ENCODE measurements around the gene IFI35. TPM values are rescaled to one million over a fixed set of nuclear protein-coding genes. Genes with fewer than 3 reads are reported as not detected.
"Not testable (repeated sequence)": the region's sequence is repeated elsewhere in the genome, so short reads cannot be mapped to it uniquely, and the experiment has no call there.

Gene IFI35
- 100 to 1,000 TPM; 127 to 130 (median 129) TPM for polyA plus RNA-seq

GRCh38 chr17:43006639-43007551 lies at the start of gene IFI35:
IFI35 (plus strand) TSS chr17:43006784; CDS start chr17:43006948, 164 bp downstream.
- H3K27ac Mint-ChIP-seq = peak within 1 kb of the TSS; percentile 94 to 100 (median 99)
- peak within 1 kb of the TSS; percentile 99 to 100 (median 100) for H3K4me3 Mint-ChIP-seq
- peaks cover 0 to 13% (median 4%) of the 10 kb centered on the region in 3 donors for H3K36me3 Mint-ChIP-seq
- peaks cover 16 to 26% of the 10 kb centered on the region in 2 donors for H3K4me1 Mint-ChIP-seq
- H3K9me3 Mint-ChIP-seq = no peaks in the 10 kb centered on the region
- DNase-seq = peak; percentile 79 to 82 (median 80)
- peaks cover 0 to 5% (median 0%) of the 10 kb centered on the region in 3 donors for H3K27me3 Mint-ChIP-seq (ENCODE audit: low read depth in 3 of 3)

DNA sequence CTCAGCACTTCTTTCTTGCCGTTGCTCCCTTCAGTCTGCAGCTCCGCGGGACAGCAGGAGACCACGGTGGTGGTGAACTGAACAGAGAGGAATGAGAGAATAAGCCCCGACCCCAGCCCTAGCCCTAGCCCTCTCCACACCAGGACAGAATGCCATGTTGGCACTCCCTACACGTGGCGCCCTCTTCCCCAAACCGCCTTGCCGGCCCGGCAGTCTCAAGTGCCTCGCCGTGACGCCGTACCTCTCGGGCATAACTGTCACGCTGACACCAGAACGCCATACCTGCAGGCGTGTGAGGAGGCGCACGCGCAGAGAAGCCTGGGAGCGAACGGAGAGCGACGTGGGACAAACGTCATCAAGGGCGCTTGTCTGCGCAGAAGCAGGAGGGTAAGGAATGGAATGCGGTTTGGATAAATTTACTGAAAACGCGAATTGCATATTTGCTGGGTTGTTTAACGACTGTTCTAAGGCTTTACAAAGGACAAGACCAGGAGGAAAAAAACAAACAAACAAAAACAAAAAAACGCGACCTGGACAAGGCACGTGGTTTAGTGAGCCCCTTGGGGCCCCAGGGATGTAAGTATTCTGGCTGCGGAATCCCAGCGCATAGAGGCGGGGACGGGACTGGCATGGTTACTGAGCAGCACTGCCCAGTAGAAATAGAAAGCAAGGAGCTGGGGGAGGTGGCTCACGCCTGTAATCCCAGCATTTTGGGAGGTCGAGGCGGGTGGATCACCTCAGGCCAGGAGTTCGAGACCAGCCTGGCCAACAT lies 42.2 kb upstream of the IFI35 start, which contains the start of gene AARSD1:
AARSD1 (minus strand) TSS at position 294 of the 772 bp plus-strand sequence; CDS start at position 280, 14 bp downstream.
- Mint-ChIP-seq H3K4me3 (peak within 1 kb of the TSS; percentile 92 to 97 (median 97)), H3K27me3 (ENCODE audit: low read depth in 3 of 3) (peaks cover 5 to 9% (median 8%) of the 10 kb centered on the region in 3 donors), H3K9me3 (no peaks in the 10 kb centered on the region), H3K4me1 (peaks cover 14 to 17% of the 10 kb centered on the region in 2 donors), H3K27ac (peak within 1 kb of the TSS; percentile 92 to 98 (median 96)), H3K36me3 (peaks cover 4 to 18% (median 9%) of the 10 kb centered on the region in 3 donors)
- DNase-seq = peak; percentile 85 to 88 (median 86)

DNA sequence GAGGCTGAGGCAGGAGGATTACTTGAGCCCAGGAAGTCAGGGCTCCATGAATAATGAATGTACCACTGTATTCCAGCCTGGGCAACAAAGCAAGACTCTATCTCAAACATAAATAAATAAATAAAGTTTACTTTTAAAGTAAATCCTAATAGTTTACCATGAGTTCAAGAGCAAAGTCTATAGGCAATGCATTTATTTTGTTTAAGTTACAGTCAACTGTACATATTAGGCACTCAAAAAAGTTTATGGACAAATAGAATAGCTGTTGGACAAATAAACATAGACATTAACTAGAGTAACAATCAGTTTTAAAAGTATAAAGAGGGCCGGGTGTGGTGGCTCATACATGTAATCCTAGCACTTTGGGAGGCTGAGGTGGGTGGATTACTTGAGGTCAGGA lies 38.7 kb upstream of the IFI35 start:
- H3K36me3 Mint-ChIP-seq = no peaks in the 10 kb centered on the region
- peaks cover 5 to 8% (median 7%) of the 10 kb centered on the region in 3 donors for H3K27me3 Mint-ChIP-seq (ENCODE audit: low read depth in 3 of 3)
- no peak for DNase-seq
- H3K27ac Mint-ChIP-seq = no peak overlapping the region
- peaks cover 14 to 17% of the 10 kb centered on the region in 2 donors for H3K4me1 Mint-ChIP-seq
- H3K4me3 Mint-ChIP-seq = no peak overlapping the region
- no peaks in the 10 kb centered on the region for H3K9me3 Mint-ChIP-seq

DNA sequence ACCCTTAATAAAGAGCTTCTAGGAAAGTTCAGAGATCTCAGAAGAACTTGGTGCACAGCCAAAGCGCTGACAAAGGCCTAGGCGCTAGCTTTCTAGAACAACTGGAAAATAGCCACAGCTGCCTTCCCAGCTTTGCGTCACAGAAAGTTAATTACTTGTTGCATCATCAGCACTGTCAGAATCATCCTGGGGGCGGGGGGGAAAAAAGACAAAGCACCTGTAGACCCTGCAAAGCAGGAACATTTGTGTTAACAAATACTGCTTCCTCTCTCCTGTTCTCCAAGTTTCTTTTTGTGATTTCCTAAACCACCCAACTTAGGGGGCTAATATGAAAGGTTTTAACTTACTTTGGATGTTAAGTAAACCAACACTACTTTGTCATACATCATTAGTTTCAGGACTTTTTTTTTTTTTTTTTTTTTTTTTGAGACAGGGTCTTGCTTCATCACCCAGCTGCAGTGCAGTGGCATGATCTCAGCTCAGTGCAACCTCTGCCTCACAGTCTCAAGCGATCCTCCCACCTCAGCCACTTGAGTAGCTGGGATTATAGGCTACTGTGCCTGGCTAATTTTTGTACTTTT lies 37.5 kb upstream of the IFI35 start:
- Mint-ChIP-seq H3K27me3 (ENCODE audit: low read depth in 3 of 3) (peaks cover 3 to 8% (median 7%) of the 10 kb centered on the region in 3 donors), H3K36me3 (no peaks in the 10 kb centered on the region), H3K27ac (no peak overlapping the region), H3K4me1 (peaks cover 6% of the 10 kb centered on the region in 2 donors), H3K9me3 (no peaks in the 10 kb centered on the region), H3K4me3 (no peak overlapping the region)
- DNase-seq = no peak

DNA sequence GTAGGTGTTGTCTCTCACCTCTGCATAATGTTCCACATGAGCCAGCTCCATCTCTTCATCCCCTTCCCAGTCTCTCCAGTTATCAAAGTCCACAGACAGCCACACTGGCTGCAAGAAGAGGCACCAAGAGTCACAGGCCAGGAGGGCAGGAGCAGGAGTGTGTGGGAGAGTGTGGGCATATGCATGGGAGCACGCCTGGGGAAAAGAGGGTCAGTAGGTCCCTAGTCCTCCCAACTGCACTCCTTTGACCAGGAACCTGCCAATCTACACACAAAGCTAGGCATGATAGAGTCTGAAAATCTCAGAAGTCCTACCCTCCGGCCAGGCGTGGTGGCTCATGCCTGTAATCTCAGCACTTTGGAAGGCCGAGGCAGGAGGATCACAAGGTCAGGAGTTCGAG lies 35.0 kb upstream of the IFI35 start:
- H3K36me3 Mint-ChIP-seq = no peaks in the 10 kb centered on the region
- H3K4me3 Mint-ChIP-seq = no peak overlapping the region
- H3K27me3 Mint-ChIP-seq (ENCODE audit: low read depth in 3 of 3) = peaks cover 2 to 5% (median 2%) of the 10 kb centered on the region in 3 donors
- no peak for DNase-seq
- H3K27ac Mint-ChIP-seq = no peak overlapping the region
- no peaks in the 10 kb centered on the region for H3K9me3 Mint-ChIP-seq
- no peaks in the 10 kb centered on the region for H3K4me1 Mint-ChIP-seq

DNA sequence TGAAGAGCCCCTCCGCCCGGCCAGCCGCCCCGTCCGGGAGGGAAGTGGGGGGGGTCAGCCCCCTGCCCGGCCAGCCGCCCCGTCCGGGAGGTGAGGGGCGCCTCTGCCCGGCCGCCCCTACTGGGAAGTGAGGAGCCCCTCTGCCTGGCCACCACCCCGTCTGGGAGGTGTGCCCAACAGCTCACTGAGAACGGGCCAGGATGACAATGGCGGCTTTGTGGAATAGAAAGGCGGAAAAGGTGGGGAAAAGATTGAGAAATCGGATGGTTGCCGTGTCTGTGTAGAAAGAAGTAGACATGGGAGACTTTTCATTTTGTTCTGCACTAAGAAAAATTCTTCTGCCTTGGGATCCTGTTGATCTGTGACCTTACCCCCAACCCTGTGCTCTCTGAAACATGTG lies 33.3 kb upstream of the IFI35 start:
- H3K36me3 Mint-ChIP-seq; H3K27ac Mint-ChIP-seq; H3K4me1 Mint-ChIP-seq; DNase-seq; H3K9me3 Mint-ChIP-seq; H3K27me3 Mint-ChIP-seq (ENCODE audit: low read depth in 3 of 3); H3K4me3 Mint-ChIP-seq: not testable (repeated sequence)

GRCh38 chr17:42975265-42975664 lies 31.3 kb upstream of the IFI35 start:
- Mint-ChIP-seq H3K4me1 (peaks cover 10 to 14% of the 10 kb centered on the region in 2 donors), H3K27ac (peak overlapping the region in 1 of 6 donors; percentile 4), H3K9me3 (no peaks in the 10 kb centered on the region), H3K36me3 (peaks cover 0 to under 1% (median 0%) of the 10 kb centered on the region in 3 donors), H3K4me3 (no peak overlapping the region), H3K27me3 (ENCODE audit: low read depth in 3 of 3) (peaks cover 7 to 11% (median 9%) of the 10 kb centered on the region in 3 donors)
- no peak for DNase-seq

GRCh38 chr17:42975701-42976100 lies 30.9 kb upstream of the IFI35 start:
- H3K27me3 Mint-ChIP-seq (ENCODE audit: low read depth in 3 of 3) = peaks cover 9 to 13% (median 11%) of the 10 kb centered on the region in 3 donors
- peaks cover 12 to 19% of the 10 kb centered on the region in 2 donors for H3K4me1 Mint-ChIP-seq
- not testable (repeated sequence) for H3K27ac Mint-ChIP-seq, DNase-seq, H3K4me3 Mint-ChIP-seq, H3K36me3 Mint-ChIP-seq, H3K9me3 Mint-ChIP-seq

GRCh38 chr17:42979511-42980273 lies 26.9 kb upstream of the IFI35 start, which contains the start of gene PTGES3L:
PTGES3L (minus strand) TSS chr17:42980080; CDS start chr17:42980053, 27 bp downstream.
- H3K9me3 Mint-ChIP-seq = no peaks in the 10 kb centered on the region
- H3K4me1 Mint-ChIP-seq = peaks cover 29 to 36% of the 10 kb centered on the region in 2 donors
- H3K4me3 Mint-ChIP-seq = peak within 1 kb of the TSS; percentile 94 to 98 (median 96)
- H3K27me3 Mint-ChIP-seq (ENCODE audit: low read depth in 3 of 3) = peaks cover 12 to 20% (median 16%) of the 10 kb centered on the region in 3 donors
- peaks cover 0 to 4% (median 3%) of the 10 kb centered on the region in 3 donors for H3K36me3 Mint-ChIP-seq
- peak within 1 kb of the TSS; percentile 84 to 98 (median 94) for H3K27ac Mint-ChIP-seq
- no peak for DNase-seq

GRCh38 chr17:42980274-42980765 lies 26.3 kb upstream of the IFI35 start, which contains the start of gene RUNDC1:
RUNDC1 (plus strand) TSS chr17:42980565; CDS start chr17:42980577, 12 bp downstream.
- DNase-seq = peak; percentile 86 to 87 (median 86)
- peaks cover 31 to 41% of the 10 kb centered on the region in 2 donors for H3K4me1 Mint-ChIP-seq
- H3K27me3 Mint-ChIP-seq (ENCODE audit: low read depth in 3 of 3) = peaks cover 12 to 20% (median 15%) of the 10 kb centered on the region in 3 donors
- H3K36me3 Mint-ChIP-seq = peaks cover 0 to 4% (median 3%) of the 10 kb centered on the region in 3 donors
- H3K9me3 Mint-ChIP-seq = no peaks in the 10 kb centered on the region
- peak within 1 kb of the TSS; percentile 84 to 98 (median 94) for H3K27ac Mint-ChIP-seq
- H3K4me3 Mint-ChIP-seq = peak within 1 kb of the TSS; percentile 94 to 98 (median 96)

DNA sequence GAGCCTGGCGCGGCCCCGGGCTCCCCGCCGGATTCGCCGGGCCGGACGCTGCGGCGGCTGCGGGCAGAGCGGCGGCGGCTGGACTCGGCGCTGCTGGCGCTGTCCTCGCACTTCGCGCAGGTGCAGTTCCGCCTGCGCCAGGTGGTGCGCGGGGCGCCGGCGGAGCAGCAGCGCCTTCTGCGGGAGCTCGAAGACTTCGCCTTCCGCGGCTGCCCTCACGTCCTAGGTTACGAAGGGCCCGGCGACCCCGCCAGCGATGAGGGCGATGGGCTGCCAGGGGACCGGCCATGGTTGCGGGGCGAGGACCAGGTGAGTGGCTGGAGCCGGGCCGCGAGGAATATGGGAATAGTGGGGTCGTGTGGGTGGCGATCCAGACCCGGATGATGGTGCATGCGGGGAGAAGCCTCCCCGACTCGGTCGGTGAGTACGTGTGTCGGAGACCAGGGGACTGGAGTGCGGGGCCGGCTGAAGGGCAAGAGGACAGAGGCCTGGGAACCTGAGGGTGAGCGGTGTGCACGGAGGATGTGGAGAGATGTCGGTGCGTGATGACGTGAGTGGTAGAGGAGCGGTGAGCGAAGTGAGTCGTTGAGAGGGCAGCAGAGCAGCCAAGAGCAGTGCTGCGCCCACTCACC lies 25.7 kb upstream of the IFI35 start:
- H3K27ac Mint-ChIP-seq = peak overlapping the region; percentile 80 to 96 (median 91)
- H3K4me3 Mint-ChIP-seq = peak overlapping the region; percentile 90 to 97 (median 94)
- peaks cover 31 to 41% of the 10 kb centered on the region in 2 donors for H3K4me1 Mint-ChIP-seq
- DNase-seq = peak; percentile 40 to 72 (median 45)
- H3K27me3 Mint-ChIP-seq (ENCODE audit: low read depth in 3 of 3) = peaks cover 12 to 20% (median 13%) of the 10 kb centered on the region in 3 donors
- peaks cover 0 to 4% (median 3%) of the 10 kb centered on the region in 3 donors for H3K36me3 Mint-ChIP-seq
- no peaks in the 10 kb centered on the region for H3K9me3 Mint-ChIP-seq

DNA sequence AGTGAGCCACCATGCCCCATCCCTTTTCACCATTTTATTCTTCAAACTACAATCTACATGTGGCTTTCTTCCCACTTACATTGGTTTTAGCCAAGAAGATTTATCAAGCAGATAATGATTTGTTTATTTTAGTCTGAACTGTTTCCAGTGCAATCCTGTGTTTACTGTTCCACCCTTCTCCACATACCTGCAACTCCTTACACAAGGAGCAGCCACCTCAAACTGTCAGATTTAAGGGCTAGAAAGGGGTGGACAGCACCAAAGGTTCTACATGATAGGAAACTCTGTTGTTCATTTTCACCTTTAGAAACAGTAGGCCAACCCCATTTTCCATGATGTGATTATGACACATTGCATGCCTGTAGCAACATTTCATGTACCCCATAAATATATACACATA lies 24.3 kb upstream of the IFI35 start:
- Mint-ChIP-seq H3K27ac (peak overlapping the region in 5 of 6 donors; percentile 17 to 78 (median 69)), H3K27me3 (ENCODE audit: low read depth in 3 of 3) (peaks cover 11 to 20% (median 12%) of the 10 kb centered on the region in 3 donors), H3K4me1 (peaks cover 31 to 41% of the 10 kb centered on the region in 2 donors), H3K36me3 (peaks cover 0 to 4% (median 3%) of the 10 kb centered on the region in 3 donors), H3K4me3 (peak overlapping the region; percentile 60 to 97 (median 94)), H3K9me3 (no peaks in the 10 kb centered on the region)
- no peak for DNase-seq

Measured in immature natural killer cell (primary cell).